Neutrophil (primary cell): Measurements from ENCODE around the gene TNNC2.

ENCODE experiments used
- H3K27ac ChIP-seq: fragments of 200-600 bp; sonication (generic); 2 replicates; pipeline ENCODE4 v1.5.1; 2016; ENCODE audit warnings: mild to moderate bottlenecking, moderate library complexity
- H3K27me3 ChIP-seq: fragments of 200-600 bp; sonication (generic); 2 replicates; pipeline ENCODE4 v1.6.0; 2016; ENCODE audit warnings: mild to moderate bottlenecking
- H3K36me3 ChIP-seq: fragments of 200-600 bp; sonication (generic); 2 replicates; pipeline ENCODE4 v1.5.1; 2017
- H3K4me1 ChIP-seq, 2 experiments: fragments of 200-600 bp in 1 of 2; sonication (generic) in 1 of 2; 1 replicate in 1 of 2; 2 replicates in 1 of 2; pipeline versions ENCODE4 v1.5.1 to v1.6.1; 2013 to 2016; ENCODE audit warnings: low read depth in 1 of 2, low read length in 1 of 2, mild to moderate bottlenecking in 1 of 2, moderate library complexity in 1 of 2; ENCODE audit not compliant: control insufficient read depth in 1 of 2, insufficient read depth in 1 of 2
- H3K4me3 ChIP-seq, 2 experiments: fragments of 200-600 bp in 1 of 2; sonication (generic) in 1 of 2; 1 replicate in 1 of 2; 2 replicates in 1 of 2; pipeline ENCODE4 v1.5.1; 2013 to 2016; ENCODE audit warnings: low read depth in 1 of 2, low read length in 1 of 2, mild to moderate bottlenecking in 1 of 2, moderate library complexity in 1 of 2
- H3K9me3 ChIP-seq: fragments of 200-600 bp; sonication (generic); 2 replicates; pipeline ENCODE4 v1.5.1; 2016
- CTCF ChIP-seq: fragments of 200-600 bp; sonication (generic); IDR thresholded peaks from 2 replicates; pipeline ENCODE4 v1.5.1; 2016; ENCODE audit warnings: antibody characterized with exemption

The TNNC2 gene

GRCh38 chr20:45843506-45843905 is 16.4 kb upstream of the TNNC2 start:
- Histone ChIP-seq H3K4me1 (no peaks in the 10 kb centered on the region), H3K27me3 (no peaks in the 10 kb centered on the region), H3K27ac (no peak overlapping the region), H3K9me3 (no peaks in the 10 kb centered on the region), H3K4me3 (no peak overlapping the region), H3K36me3 (peaks cover 87% of the 10 kb centered on the region)
- no peak for TF ChIP-seq CTCF

- no peak for TF ChIP-seq CTCF
- no peaks in the 10 kb centered on the region for H3K4me1 ChIP-seq
- H3K4me3 ChIP-seq = no peak overlapping the region
- H3K27ac ChIP-seq = peak overlapping the region; percentile 54
- no peaks in the 10 kb centered on the region for H3K9me3 ChIP-seq
- peaks cover 79% of the 10 kb centered on the region for H3K36me3 ChIP-seq
- H3K27me3 ChIP-seq = no peaks in the 10 kb centered on the region
Observed at GRCh38 chr20:45842169-45842812, 15.2 kb upstream of the TNNC2 start.

- no peak for TF ChIP-seq CTCF
- no peaks in the 10 kb centered on the region for H3K4me1 ChIP-seq
- H3K9me3 ChIP-seq = no peaks in the 10 kb centered on the region
- H3K27ac ChIP-seq = peak overlapping the region; percentile 54
- peaks cover 72% of the 10 kb centered on the region for H3K36me3 ChIP-seq
- H3K4me3 ChIP-seq = no peak overlapping the region
- no peaks in the 10 kb centered on the region for H3K27me3 ChIP-seq
Observed at GRCh38 chr20:45841407-45842129, 14.5 kb upstream of the TNNC2 start.

GRCh38 chr20:45840700-45841198 is 13.6 kb upstream of the TNNC2 start:
- no peak overlapping the region for H3K27ac ChIP-seq
- H3K36me3 ChIP-seq = peaks cover 64% of the 10 kb centered on the region
- H3K4me1 ChIP-seq = no peaks in the 10 kb centered on the region
- TF ChIP-seq CTCF = no peak
- H3K4me3 ChIP-seq = no peak overlapping the region
- H3K27me3 ChIP-seq = no peaks in the 10 kb centered on the region
- H3K9me3 ChIP-seq = no peaks in the 10 kb centered on the region

GRCh38 chr20:45836841-45837240 is 9.7 kb upstream of the TNNC2 start:
- Histone ChIP-seq H3K4me3 (no peak overlapping the region), H3K27ac (no peak overlapping the region), H3K36me3 (peaks cover 25% of the 10 kb centered on the region), H3K27me3 (no peaks in the 10 kb centered on the region), H3K4me1 (peaks cover 31 to 32% of the 10 kb centered on the region in 2 experiments), H3K9me3 (no peaks in the 10 kb centered on the region)
- no peak for TF ChIP-seq CTCF
